PC-3 (cell line): ENCODE results near the gene POLL.

Source experiments
- EZH2phosphoT487 ChIP-seq: fragments of 300-600 bp; sonication (generic); IDR thresholded peaks from 2 replicates; pipeline ENCODE4 v1.6.1; 2018; ENCODE audit warnings: mild to moderate bottlenecking, antibody characterized with exemption, low read length, borderline replicate concordance
- TF ChIP-seq, protein P1 (sequence below): fragments of 300-600 bp; sonication (generic); conservative IDR thresholded peaks from 2 replicates; pipeline ENCODE4 v1.5.1; 2017; ENCODE audit warnings: antibody characterized with exemption, low read depth, mild to moderate bottlenecking, low read length

DNA sequence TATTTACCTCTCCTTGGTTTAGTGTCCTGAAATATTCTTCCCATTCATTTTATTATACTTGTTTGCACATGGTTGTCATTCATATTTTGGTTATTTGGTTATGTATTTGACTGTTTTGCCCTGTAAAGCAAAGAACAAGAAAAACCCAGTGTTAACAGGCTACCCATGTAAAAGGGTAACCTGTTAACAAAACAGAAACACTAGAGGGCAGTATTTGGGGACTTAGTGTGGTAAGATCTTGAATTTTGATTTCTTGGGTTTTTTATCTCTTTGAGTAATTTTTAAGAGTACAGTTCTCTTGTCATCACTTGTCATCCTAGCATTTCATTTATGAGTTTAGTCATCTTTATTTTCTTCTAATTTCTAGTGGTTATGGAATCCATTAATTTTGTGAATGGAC lies 51.3 kb downstream of the POLL start:
- TF ChIP-seq EZH2phosphoT487 = no peak
- TF ChIP-seq, protein P1, sequence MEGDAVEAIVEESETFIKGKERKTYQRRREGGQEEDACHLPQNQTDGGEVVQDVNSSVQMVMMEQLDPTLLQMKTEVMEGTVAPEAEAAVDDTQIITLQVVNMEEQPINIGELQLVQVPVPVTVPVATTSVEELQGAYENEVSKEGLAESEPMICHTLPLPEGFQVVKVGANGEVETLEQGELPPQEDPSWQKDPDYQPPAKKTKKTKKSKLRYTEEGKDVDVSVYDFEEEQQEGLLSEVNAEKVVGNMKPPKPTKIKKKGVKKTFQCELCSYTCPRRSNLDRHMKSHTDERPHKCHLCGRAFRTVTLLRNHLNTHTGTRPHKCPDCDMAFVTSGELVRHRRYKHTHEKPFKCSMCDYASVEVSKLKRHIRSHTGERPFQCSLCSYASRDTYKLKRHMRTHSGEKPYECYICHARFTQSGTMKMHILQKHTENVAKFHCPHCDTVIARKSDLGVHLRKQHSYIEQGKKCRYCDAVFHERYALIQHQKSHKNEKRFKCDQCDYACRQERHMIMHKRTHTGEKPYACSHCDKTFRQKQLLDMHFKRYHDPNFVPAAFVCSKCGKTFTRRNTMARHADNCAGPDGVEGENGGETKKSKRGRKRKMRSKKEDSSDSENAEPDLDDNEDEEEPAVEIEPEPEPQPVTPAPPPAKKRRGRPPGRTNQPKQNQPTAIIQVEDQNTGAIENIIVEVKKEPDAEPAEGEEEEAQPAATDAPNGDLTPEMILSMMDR = peak; percentile 69
